IPS DF 4.7 (cell line): ENCODE data around the gene CNTNAP2.

ENCODE experiments used
- DNase-seq: peaks from one replicate; pipeline ENCODE4 v3.0.0-alpha.2; 2013; ENCODE audit warnings: low spot score; ENCODE audit errors: extremely low read depth

The CNTNAP2 gene

GRCh38 chr7:147332988-147333387, 1216.4 kb downstream of the CNTNAP2 start:
- no peak for DNase-seq

GRCh38 chr7:147363101-147363500, 1246.5 kb downstream of the CNTNAP2 start:
- DNase-seq: no peak

GRCh38 chr7:147376192-147376591, 1259.6 kb downstream of the CNTNAP2 start:
- no peak for DNase-seq

- no peak for DNase-seq
Observed at GRCh38 chr7:147380926-147381325, 1264.3 kb downstream of the CNTNAP2 start.

- no peak for DNase-seq
Observed at GRCh38 chr7:147394329-147394728, 1277.7 kb downstream of the CNTNAP2 start.

GRCh38 chr7:147400221-147400689, 1283.7 kb downstream of the CNTNAP2 start:
- DNase-seq: no peak

GRCh38 chr7:147400925-147401324, 1284.3 kb downstream of the CNTNAP2 start:
- DNase-seq: no peak

- no peak for DNase-seq
Observed at GRCh38 chr7:147405621-147406020, 1289.0 kb downstream of the CNTNAP2 start.

GRCh38 chr7:147406521-147407135, 1290.0 kb downstream of the CNTNAP2 start:
- no peak for DNase-seq

- no peak for DNase-seq
Observed at GRCh38 chr7:147411096-147411495, 1294.5 kb downstream of the CNTNAP2 start.

GRCh38 chr7:147412109-147412508, 1295.5 kb downstream of the CNTNAP2 start:
- DNase-seq: no peak

- no peak for DNase-seq
Observed at GRCh38 chr7:147412782-147413556, 1296.4 kb downstream of the CNTNAP2 start.

- DNase-seq: no peak
Observed at GRCh38 chr7:147413557-147413870, 1296.9 kb downstream of the CNTNAP2 start.

- DNase-seq: no peak
Observed at GRCh38 chr7:147415991-147416390, 1299.4 kb downstream of the CNTNAP2 start.

GRCh38 chr7:147418966-147419365, 1302.4 kb downstream of the CNTNAP2 start:
- no peak for DNase-seq

GRCh38 chr7:147423875-147424274, 1307.3 kb downstream of the CNTNAP2 start:
- DNase-seq: no peak

GRCh38 chr7:147428075-147428474, 1311.5 kb downstream of the CNTNAP2 start:
- no peak for DNase-seq

- no peak for DNase-seq
Observed at GRCh38 chr7:147429961-147430360, 1313.4 kb downstream of the CNTNAP2 start.

- no peak for DNase-seq
Observed at GRCh38 chr7:147432079-147432478, 1315.5 kb downstream of the CNTNAP2 start.

- DNase-seq: no peak
Observed at GRCh38 chr7:147432576-147432975, 1316.0 kb downstream of the CNTNAP2 start.

- DNase-seq: no peak
Observed at GRCh38 chr7:147436718-147437117, 1320.1 kb downstream of the CNTNAP2 start.

- no peak for DNase-seq
Observed at GRCh38 chr7:147438216-147438615, 1321.6 kb downstream of the CNTNAP2 start.

- no peak for DNase-seq
Observed at GRCh38 chr7:147443942-147444341, 1327.3 kb downstream of the CNTNAP2 start.
